ENCODE measurements around the gene GRK1. TPM values are rescaled to one million over a fixed set of nuclear protein-coding genes. Genes with fewer than 3 reads are reported as not detected.

Gene GRK1
- total and polyA plus RNA-seq, 2 of the 13 experiments (the other 11 are each of a cell fraction or from before 2014, with no cell fraction given): 0.07 to 0.12 TPM

GRCh38 chr13:113763254-113763653 is 96.2 kb downstream of the GRK1 start:
- 13% methylated on average over 13 of the region's 13 CpGs for WGBS (ENCODE audit: low lambda C conversion rate)
- H3K79me2 ChIP-seq (ENCODE audit: insufficient read depth, low read length): no peaks in the 10 kb centered on the region
- POLR2A ChIA-PET: no interaction called here
- H3K36me3 ChIP-seq (replicated peaks in 1 of 2; ENCODE audit: control insufficient read depth in 1 of 2, insufficient read depth in 2 of 2, low read length in 2 of 2): no peaks in the 10 kb centered on the region
- H3K4me2 ChIP-seq (ENCODE audit: low read depth, low read length): no peak overlapping the region
- ATAC-seq: no peak
- no peak overlapping the region for H3K27ac ChIP-seq (ENCODE audit: extremely low read length, insufficient read depth, low read length)
- no peak for TF ChIP-seq ZNF547 (CRISPR knock-in tag; IDR thresholded peaks at IDR 0.05)
- no peak for TF ChIP-seq ZNF17 (CRISPR knock-in tag; IDR thresholded peaks at IDR 0.05)
- no peak for TF ChIP-seq RFX3 (CRISPR knock-in tag; IDR thresholded peaks at IDR 0.05)
- TF ChIP-seq CBX2 (IDR thresholded peaks at IDR 0.05; ENCODE audit: low read depth, low read length): peak; percentile 83; the same call in 1 of the 2 replicates
- TF ChIP-seq CBX2 (CRISPR knock-in tag; IDR thresholded peaks at IDR 0.05; ENCODE audit: low read depth): no peak
- no peaks in the 10 kb centered on the region for H4K20me1 ChIP-seq (ENCODE audit: insufficient read depth, low read length)
- BruUV-seq (replicated peaks): no TSS peak
- H2AFZ ChIP-seq (ENCODE audit: low read length): no peak overlapping the region
- no peak overlapping the region for H3K9ac ChIP-seq (ENCODE audit: insufficient read depth, low read depth, low read length)
- intact Hi-C loops (cut with micrococcal nuclease; ENCODE audit: unreplicated experiment): no loop called here
- H3K4me3 ChIP-seq (replicated peaks in 1 of 3; ENCODE audit: insufficient read depth in 1 of 3, low read depth in 2 of 3, low read length in 3 of 3): no peak overlapping the region
- CTCF ChIA-PET (ENCODE audit: low intra/inter-chr PET ratio, low total read pairs): no interaction called here
- in situ Hi-C loops (cut with HindIII; ENCODE audit: extremely low pct_ligation_motif_present, low pct_unique_long_range_greater_than_20kb): no loop called here
- peaks cover 11% of the 10 kb centered on the region for H3K4me1 ChIP-seq (ENCODE audit: insufficient read depth, low read length)
- H3K9me3 ChIP-seq (ENCODE audit: low read length): no peaks in the 10 kb centered on the region
- H3K27me3 ChIP-seq (ENCODE audit: control insufficient read depth in 1 of 2, insufficient read depth in 2 of 2, low read length in 2 of 2): peaks cover 7 to 90% of the 10 kb centered on the region in 2 experiments; a peak in 4 of 5 replicates
- no peak for DNase-seq (ENCODE audit: low spot score)
- no peak for FAIRE-seq

GRCh38 chr13:113763961-113764792 is 97.2 kb downstream of the GRK1 start:
- TF ChIP-seq NFATC3 (CRISPR knock-in tag; IDR thresholded peaks at IDR 0.05) (no peak), ZNF292 (CRISPR knock-in tag; IDR thresholded peaks at IDR 0.05; ENCODE audit: borderline replicate concordance, low read depth) (no peak), MLLT10 (CRISPR knock-in tag; IDR thresholded peaks at IDR 0.05) (no peak)
- ChIA-PET POLR2A (no interaction called here), CTCF (ENCODE audit: low intra/inter-chr PET ratio, low total read pairs) (no interaction called here)
- Histone ChIP-seq H3K4me3 (replicated peaks in 1 of 3; ENCODE audit: insufficient read depth in 1 of 3, low read depth in 2 of 3, low read length in 3 of 3) (no peak overlapping the region), H3K4me2 (ENCODE audit: low read depth, low read length) (no peak overlapping the region), H2AFZ (ENCODE audit: low read length) (no peak overlapping the region), H3K9me3 (ENCODE audit: low read length) (no peaks in the 10 kb centered on the region), H3K36me3 (replicated peaks in 1 of 2; ENCODE audit: control insufficient read depth in 1 of 2, insufficient read depth in 2 of 2, low read length in 2 of 2) (no peaks in the 10 kb centered on the region), H3K9ac (ENCODE audit: insufficient read depth, low read depth, low read length) (no peak overlapping the region), H4K20me1 (ENCODE audit: insufficient read depth, low read length) (no peaks in the 10 kb centered on the region), H3K79me2 (ENCODE audit: insufficient read depth, low read length) (no peaks in the 10 kb centered on the region), H3K27me3 (ENCODE audit: control insufficient read depth in 1 of 2, insufficient read depth in 2 of 2, low read length in 2 of 2) (peaks cover 9 to 92% of the 10 kb centered on the region in 2 experiments), H3K4me1 (ENCODE audit: insufficient read depth, low read length) (peaks cover 10% of the 10 kb centered on the region), H3K27ac (ENCODE audit: extremely low read length, insufficient read depth, low read length) (no peak overlapping the region)
- no peak for DNase-seq (ENCODE audit: low spot score)
- FAIRE-seq: no peak
- WGBS (ENCODE audit: low lambda C conversion rate): 23% methylated on average over 13 of the region's 25 CpGs
- intact Hi-C loops (cut with micrococcal nuclease; ENCODE audit: unreplicated experiment) (no loop called here), in situ Hi-C loops (cut with HindIII; ENCODE audit: extremely low pct_ligation_motif_present, low pct_unique_long_range_greater_than_20kb) (no loop called here)
- BruUV-seq (replicated peaks): no TSS peak
- ATAC-seq: no peak

All from HepG2 (cell line).